GM19193 (cell line): Measurements from ENCODE around the gene BRD3.

Source experiments
- POLR2A ChIP-seq: IDR thresholded peaks from 4 replicates; pipeline ENCODE4 v1.6.1; 2011; ENCODE audit not compliant: insufficient read depth, insufficient read length; ENCODE audit errors: extremely low read depth

Gene BRD3

GRCh38 chr9:134069480-134070399, 1.9 kb upstream of the BRD3 start:
- TF ChIP-seq POLR2A = no peak

GRCh38 chr9:134068744-134069479, 1.1 kb upstream of the BRD3 start:
- no peak for TF ChIP-seq POLR2A

- TF ChIP-seq POLR2A = no peak
Observed at GRCh38 chr9:134066913-134067851, 644 bp downstream of the BRD3 start.

- TF ChIP-seq POLR2A = no peak
Observed at GRCh38 chr9:134066526-134066912, 1.3 kb downstream of the BRD3 start.

GRCh38 chr9:134065612-134066419, 2.0 kb downstream of the BRD3 start:
- no peak for TF ChIP-seq POLR2A

GRCh38 chr9:134064711-134065110, 3.1 kb downstream of the BRD3 start:
- no peak for TF ChIP-seq POLR2A

- no peak for TF ChIP-seq POLR2A
Observed at GRCh38 chr9:134063571-134064450, 4.0 kb downstream of the BRD3 start.

- no peak for TF ChIP-seq POLR2A
Observed at GRCh38 chr9:134063088-134063570, 4.7 kb downstream of the BRD3 start.

GRCh38 chr9:134062461-134063087, 5.3 kb downstream of the BRD3 start:
- TF ChIP-seq POLR2A = no peak

GRCh38 chr9:134061688-134062371, 6.0 kb downstream of the BRD3 start:
- TF ChIP-seq POLR2A = no peak

GRCh38 chr9:134061019-134061687, 6.7 kb downstream of the BRD3 start:
- TF ChIP-seq POLR2A = no peak
